HepG2 (cell line): ENCODE data around the gene MCOLN1. TPM values are rescaled to one million over a fixed set of nuclear protein-coding genes. Genes with fewer than 3 reads are reported as not detected.

Experiments
- ATF7-NPFF ChIP-seq: sonication (generic); formaldehyde crosslinking; IDR thresholded peaks from 2 replicates; pipeline ENCODE4 v1.8.1; 2023; ENCODE audit warnings: mild to moderate bottlenecking, low read depth, missing genetic modification reagents, moderate library complexity
- BRCA1 ChIP-seq: sonication (generic); formaldehyde crosslinking; IDR thresholded peaks from 2 replicates; pipeline ENCODE4 v1.4.0; 2020; ENCODE audit warnings: missing genetic modification reagents
- CC2D1A ChIP-seq: sonication (generic); formaldehyde crosslinking; IDR thresholded peaks from 2 replicates; pipeline ENCODE4 v1.8.1; 2023; ENCODE audit warnings: mild to moderate bottlenecking, missing genetic modification reagents
- CEBPG ChIP-seq: IDR thresholded peaks from 2 replicates; pipeline ENCODE4 v1.6.1; 2016
- FOSL2 ChIP-seq: sonication (generic); formaldehyde crosslinking; IDR thresholded peaks from 2 replicates; pipeline ENCODE4 v1.4.0; 2020; ENCODE audit warnings: missing genetic modification reagents
- KAT8 ChIP-seq: IDR thresholded peaks from 2 replicates; pipeline ENCODE4 v1.6.1; 2016; ENCODE audit warnings: missing genetic modification reagents, missing compliant biosample characterization
- KDM5A ChIP-seq: fragments of 200-600 bp; sonication (generic); IDR thresholded peaks from 2 replicates; pipeline ENCODE4 v1.7.0; 2018; ENCODE audit warnings: antibody characterized with exemption, mild to moderate bottlenecking, low read length, borderline replicate concordance
- LCORL ChIP-seq, 2 experiments: fragments of 450-650 bp in 1 of 2; sonication (generic) in 1 of 2; formaldehyde crosslinking in 1 of 2; IDR thresholded peaks; 2 replicates each; pipeline versions ENCODE4 v1.5.0 to v1.6.1; 2017 to 2020; ENCODE audit warnings: antibody characterized with exemption in 1 of 2, missing genetic modification reagents in 1 of 2
- MAFK ChIP-seq, 2 experiments: IDR thresholded peaks in 1 of 2; conservative IDR thresholded peaks in 1 of 2; 2 replicates each; pipeline ENCODE4 v1.6.1; 2011; ENCODE audit warnings: improper control_type of control experiment in 2 of 2, low read length in 2 of 2
- NCOA1 ChIP-seq: sonication (generic); formaldehyde crosslinking; IDR thresholded peaks from 2 replicates; pipeline ENCODE4 v1.9.0; 2021; ENCODE audit warnings: missing genetic modification reagents
- NKX3-1 ChIP-seq: sonication (generic); formaldehyde crosslinking; IDR thresholded peaks from 2 replicates; pipeline ENCODE4 v1.5.0; 2020; ENCODE audit warnings: missing genetic modification reagents
- PAX8 ChIP-seq: sonication (generic); formaldehyde crosslinking; IDR thresholded peaks from 2 replicates; pipeline ENCODE4 v1.8.0; 2022; ENCODE audit warnings: mild to moderate bottlenecking, missing genetic modification reagents, borderline replicate concordance
- PHF8 ChIP-seq: sonication (generic); formaldehyde crosslinking; IDR thresholded peaks from 2 replicates; pipeline ENCODE4 v1.5.0; 2020; ENCODE audit warnings: missing genetic modification reagents
- SMAD9 ChIP-seq: sonication (generic); formaldehyde crosslinking; IDR thresholded peaks from 2 replicates; pipeline ENCODE4 v1.5.1; 2020; ENCODE audit warnings: mild to moderate bottlenecking, missing genetic modification reagents
- U2AF1 ChIP-seq: fragments of 200-400 bp; formaldehyde crosslinking; optimal IDR thresholded peaks from 2 replicates; pipeline ENCODE3; 2017; ENCODE audit warnings: mild to moderate bottlenecking, low read depth, low read length
- ZBTB3 ChIP-seq: sonication (generic); formaldehyde crosslinking; IDR thresholded peaks from 2 replicates; pipeline ENCODE4 v1.4.0; 2020; ENCODE audit warnings: low read depth, mild to moderate bottlenecking, moderate library complexity, missing genetic modification reagents, borderline replicate concordance
- ZNF510 ChIP-seq: sonication (generic); formaldehyde crosslinking; IDR thresholded peaks from 2 replicates; pipeline ENCODE4 v1.4.0; 2020; ENCODE audit warnings: low read depth, mild to moderate bottlenecking, missing genetic modification reagents
- ZNF530 ChIP-seq: sonication (generic); formaldehyde crosslinking; IDR thresholded peaks from 2 replicates; pipeline ENCODE4 v1.5.0; 2020; ENCODE audit warnings: low read depth, mild to moderate bottlenecking, missing genetic modification reagents
- ZNF549 ChIP-seq: sonication (generic); formaldehyde crosslinking; IDR thresholded peaks from 2 replicates; pipeline ENCODE4 v1.5.0; 2020; ENCODE audit warnings: missing genetic modification reagents
- ZNF660 ChIP-seq: sonication (generic); formaldehyde crosslinking; IDR thresholded peaks from 2 replicates; pipeline ENCODE4 v1.5.1; 2020; ENCODE audit warnings: mild to moderate bottlenecking, low read depth, missing genetic modification reagents, borderline replicate concordance
- ZNF781 ChIP-seq: sonication (generic); formaldehyde crosslinking; IDR thresholded peaks from 2 replicates; pipeline ENCODE4 v1.5.1; 2020; ENCODE audit warnings: borderline replicate concordance, mild to moderate bottlenecking, missing genetic modification reagents; ENCODE audit errors: not compliant biosample characterization
- polyA plus RNA-seq, 8 experiments: library from polyadenylated mRNA; depleted of rRNA in 3 of 8; stranded (reverse) in 7 of 8; unstranded in 1 of 8; fragments of >200 nt; fragmentation: Illumina TruSeq in 4 of 8; extraction: Trizol in 4 of 8; gene quantifications; 2 replicates each; pipeline versions ENCODE4 v1.2.1 to v1.2.3, GENCODE V29; 2011 to 2016; ENCODE audit warnings: low read depth in 4 of 8, missing spikeins in 1 of 8, mixed read lengths in 1 of 8; ENCODE audit not compliant: insufficient read depth in 1 of 8
- total RNA-seq, 5 experiments: library from RNA; depleted of rRNA; stranded (reverse); fragments of >200 nt; fragmentation: Illumina TruSeq; extraction: Trizol; gene quantifications; 2 replicates each; pipeline ENCODE4 v1.2.3, GENCODE V29; 2016; ENCODE audit warnings: low read depth in 1 of 5
- TF ChIP-seq, protein P1 (sequence below): sonication (generic); formaldehyde crosslinking; IDR thresholded peaks from 2 replicates; pipeline ENCODE4 v1.4.0; 2020; ENCODE audit warnings: mild to moderate bottlenecking, missing genetic modification reagents
- TF ChIP-seq, protein P2 (sequence below): IDR thresholded peaks from 2 replicates; pipeline ENCODE4 v1.6.1; 2012; ENCODE audit warnings: inconsistent platforms
- TF ChIP-seq, protein P3 (sequence below): IDR thresholded peaks from 2 replicates; pipeline ENCODE4 v1.6.1; 2012; ENCODE audit warnings: low read depth, low read length, improper control_type of control experiment
- TF ChIP-seq, protein P4 (sequence below): sonication (generic); formaldehyde crosslinking; IDR thresholded peaks from 2 replicates; pipeline ENCODE4 v1.5.0; 2020; ENCODE audit warnings: mild to moderate bottlenecking, missing genetic modification reagents

The MCOLN1 gene
- total and polyA plus RNA-seq, 2 of the 13 experiments (the other 11 are each of a cell fraction or from before 2014, with no cell fraction given) = 3.4 to 15.7 TPM

DNA sequence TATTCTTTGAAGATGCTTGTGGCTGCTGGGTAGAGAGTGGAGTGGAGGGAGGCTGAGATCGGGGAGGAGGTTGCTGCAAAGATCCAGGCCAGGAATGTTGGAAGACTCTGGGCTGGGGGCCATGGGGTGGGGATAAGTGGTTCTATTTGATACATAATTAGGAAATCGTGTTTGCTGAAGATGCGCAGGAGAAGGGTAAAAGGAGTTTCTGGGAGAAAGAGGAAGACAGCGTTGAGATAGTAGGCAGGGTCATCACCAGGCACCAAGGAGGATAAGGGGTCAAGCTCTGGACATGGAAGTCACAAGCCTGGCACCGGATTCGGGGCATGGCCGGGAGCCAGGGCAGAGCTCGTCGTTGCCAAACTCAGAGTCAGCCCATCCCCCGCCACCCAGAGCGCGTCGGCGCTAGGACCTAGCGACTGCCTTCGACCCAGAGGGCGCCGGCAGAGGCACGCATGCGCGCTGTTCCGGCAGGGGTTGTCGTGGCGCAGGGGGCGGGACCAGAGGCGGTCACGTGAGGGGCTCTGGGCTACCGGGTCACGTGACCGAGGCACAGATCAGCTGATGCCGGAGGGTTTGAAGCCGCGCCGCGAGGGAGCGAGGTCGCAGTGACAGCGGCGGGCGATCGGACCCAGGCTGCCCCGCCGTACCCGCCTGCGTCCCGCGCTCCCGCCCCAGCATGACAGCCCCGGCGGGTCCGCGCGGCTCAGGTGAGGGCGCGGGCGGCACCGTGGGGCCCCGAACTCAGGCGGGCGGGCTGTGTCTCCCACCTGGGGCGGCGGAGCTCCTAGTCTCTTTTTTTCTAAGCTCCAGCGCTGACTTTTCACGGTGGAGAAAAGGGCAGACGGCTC, at the start of gene MCOLN1 (continued):
- no peak for TF ChIP-seq CC2D1A
- TF ChIP-seq LCORL (IDR thresholded peaks at IDR 0.05) = peak; percentile 67; the same call in 1 of the 2 replicates
- TF ChIP-seq LCORL (CRISPR knock-in tag; IDR thresholded peaks at IDR 0.05) = peak; percentile 88
- TF ChIP-seq ATF7-NPFF (CRISPR knock-in tag) = peak; percentile 81; the same call in 1 of the 2 replicates
- TF ChIP-seq ZBTB3 = peak; percentile 65; the same call in 1 of the 2 replicates
- TF ChIP-seq KDM5A = peak; percentile 89; the same call in 1 of the 2 replicates
- TF ChIP-seq KAT8 (CRISPR knock-in tag) = peak; percentile 99
- TF ChIP-seq, protein P1, sequence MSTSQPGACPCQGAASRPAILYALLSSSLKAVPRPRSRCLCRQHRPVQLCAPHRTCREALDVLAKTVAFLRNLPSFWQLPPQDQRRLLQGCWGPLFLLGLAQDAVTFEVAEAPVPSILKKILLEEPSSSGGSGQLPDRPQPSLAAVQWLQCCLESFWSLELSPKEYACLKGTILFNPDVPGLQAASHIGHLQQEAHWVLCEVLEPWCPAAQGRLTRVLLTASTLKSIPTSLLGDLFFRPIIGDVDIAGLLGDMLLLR (CRISPR knock-in tag) = peak; percentile 92; the same call in 1 of the 2 replicates
- no peak for TF ChIP-seq SMAD9
- TF ChIP-seq PAX8 = no peak
- no peak for TF ChIP-seq ZNF781 (CRISPR knock-in tag)
- peak; percentile 57 for TF ChIP-seq U2AF1
- TF ChIP-seq BRCA1 (CRISPR knock-in tag) = peak; percentile 85; the same call in 1 of the 2 replicates
- peak; percentile 94 for TF ChIP-seq ZNF510 (CRISPR knock-in tag)
- TF ChIP-seq, protein P2, sequence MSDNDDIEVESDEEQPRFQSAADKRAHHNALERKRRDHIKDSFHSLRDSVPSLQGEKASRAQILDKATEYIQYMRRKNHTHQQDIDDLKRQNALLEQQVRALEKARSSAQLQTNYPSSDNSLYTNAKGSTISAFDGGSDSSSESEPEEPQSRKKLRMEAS = peak; percentile 96
- TF ChIP-seq, protein P3, sequence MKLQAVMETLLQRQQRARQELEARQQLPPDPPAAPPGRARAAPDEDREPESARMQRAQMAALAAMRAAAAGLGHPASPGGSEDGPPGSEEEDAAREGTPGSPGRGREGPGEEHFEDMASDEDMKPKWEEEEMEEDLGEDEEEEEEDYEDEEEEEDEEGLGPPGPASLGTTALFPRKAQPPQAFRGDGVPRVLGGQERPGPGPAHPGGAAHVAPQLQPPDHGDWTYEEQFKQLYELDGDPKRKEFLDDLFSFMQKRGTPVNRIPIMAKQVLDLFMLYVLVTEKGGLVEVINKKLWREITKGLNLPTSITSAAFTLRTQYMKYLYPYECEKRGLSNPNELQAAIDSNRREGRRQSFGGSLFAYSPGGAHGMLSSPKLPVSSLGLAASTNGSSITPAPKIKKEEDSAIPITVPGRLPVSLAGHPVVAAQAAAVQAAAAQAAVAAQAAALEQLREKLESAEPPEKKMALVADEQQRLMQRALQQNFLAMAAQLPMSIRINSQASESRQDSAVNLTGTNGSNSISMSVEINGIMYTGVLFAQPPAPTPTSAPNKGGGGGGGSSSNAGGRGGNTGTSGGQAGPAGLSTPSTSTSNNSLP = no peak
- TF ChIP-seq PHF8 = peak; percentile 56
- TF ChIP-seq NCOA1 (CRISPR knock-in tag) = 0 out of 2 replicates have a peak, but pooled peaks have one; percentile 35
- TF ChIP-seq ZNF660 (CRISPR knock-in tag) = no peak
- TF ChIP-seq CEBPG = peak; percentile 50; the same call in 1 of the 2 replicates
- TF ChIP-seq FOSL2 (CRISPR knock-in tag) = peak; percentile 68
- TF ChIP-seq ZNF549 (CRISPR knock-in tag) = no peak
- TF ChIP-seq, protein P4, sequence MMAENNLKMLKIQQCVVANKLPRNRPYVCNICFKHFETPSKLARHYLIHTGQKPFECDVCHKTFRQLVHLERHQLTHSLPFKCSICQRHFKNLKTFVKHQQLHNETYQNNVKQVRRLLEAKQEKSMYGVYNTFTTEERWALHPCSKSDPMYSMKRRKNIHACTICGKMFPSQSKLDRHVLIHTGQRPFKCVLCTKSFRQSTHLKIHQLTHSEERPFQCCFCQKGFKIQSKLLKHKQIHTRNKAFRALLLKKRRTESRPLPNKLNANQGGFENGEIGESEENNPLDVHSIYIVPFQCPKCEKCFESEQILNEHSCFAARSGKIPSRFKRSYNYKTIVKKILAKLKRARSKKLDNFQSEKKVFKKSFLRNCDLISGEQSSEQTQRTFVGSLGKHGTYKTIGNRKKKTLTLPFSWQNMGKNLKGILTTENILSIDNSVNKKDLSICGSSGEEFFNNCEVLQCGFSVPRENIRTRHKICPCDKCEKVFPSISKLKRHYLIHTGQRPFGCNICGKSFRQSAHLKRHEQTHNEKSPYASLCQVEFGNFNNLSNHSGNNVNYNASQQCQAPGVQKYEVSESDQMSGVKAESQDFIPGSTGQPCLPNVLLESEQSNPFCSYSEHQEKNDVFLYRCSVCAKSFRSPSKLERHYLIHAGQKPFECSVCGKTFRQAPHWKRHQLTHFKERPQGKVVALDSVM (CRISPR knock-in tag) = peak; percentile 67
- no peak for TF ChIP-seq ZNF530 (CRISPR knock-in tag)
- no peak for TF ChIP-seq MAFK (conservative IDR thresholded peaks at IDR 0.05 in 1 of 2, IDR thresholded peaks at IDR 0.05 in 1 of 2; ENCODE audit: low read length in 2 of 2)
- 0 out of 2 replicates have a peak, but pooled peaks have one; percentile 17 for TF ChIP-seq NKX3-1 (CRISPR knock-in tag)
